Stimulated activated effector memory CD8-positive, alpha-beta T cell treated with anti-CD3 and anti-CD28 coated beads, Interleukin-12 subunit alpha, Interleukin-12 subunit beta, amount 100 ng/mL, for 72 hours (primary cell): ENCODE data around the gene SRBD1.

Experiments used
- ATAC-seq: fragments of 150-1000 bp; cut with Tn5 transposase; 2 replicates; pipeline ENCODE4 v1.10.0; 2021
- DNase-seq, 2 donors: peaks; one replicate each; pipeline ENCODE4 v3.0.0; 2021 to 2022; ENCODE audit warnings: low spot score in 2 of 2
- H3K27ac Mint-ChIP-seq: one replicate; pipeline ENCODE4 v1.8.0; 2022; ENCODE audit warnings: mild to moderate bottlenecking, mixed read lengths
- H3K36me3 Mint-ChIP-seq: one replicate; pipeline ENCODE4 v1.8.0; 2022; ENCODE audit warnings: mild to moderate bottlenecking, mixed read lengths
- H3K4me1 Mint-ChIP-seq: one replicate; pipeline ENCODE4 v1.8.0; 2022; ENCODE audit warnings: mixed read lengths
- H3K4me3 Mint-ChIP-seq: one replicate; pipeline ENCODE4 v1.8.0; 2022; ENCODE audit warnings: mild to moderate bottlenecking, mixed read lengths
- H3K9me3 Mint-ChIP-seq: one replicate; pipeline ENCODE4 v1.8.0; 2022; ENCODE audit warnings: mixed read lengths

SRBD1 gene

GRCh38 chr2:45497355-45497754 lies 113.7 kb downstream of the SRBD1 start:
- Mint-ChIP-seq H3K4me1 (peaks cover 31% of the 10 kb centered on the region), H3K9me3 (peaks cover 3% of the 10 kb centered on the region), H3K4me3 (peak overlapping the region; percentile 19), H3K36me3 (no peaks in the 10 kb centered on the region), H3K27ac (no peak overlapping the region)
- peak; percentile 95 for ATAC-seq
- peak; percentile 4 to 57 for DNase-seq

GRCh38 chr2:45496869-45497268 lies 114.2 kb downstream of the SRBD1 start:
- no peak overlapping the region for H3K27ac Mint-ChIP-seq

GRCh38 chr2:45494978-45495293 lies 116.1 kb downstream of the SRBD1 start:
- DNase-seq: no peak
- H3K9me3 Mint-ChIP-seq: no peaks in the 10 kb centered on the region
- H3K36me3 Mint-ChIP-seq: no peaks in the 10 kb centered on the region
- peaks cover 30% of the 10 kb centered on the region for H3K4me1 Mint-ChIP-seq
- ATAC-seq: no peak
- H3K4me3 Mint-ChIP-seq: no peak overlapping the region
- H3K27ac Mint-ChIP-seq: no peak overlapping the region

More at GRCh38 chr2:45496869-45497268, 114.2 kb downstream of the SRBD1 start:
- Mint-ChIP-seq H3K9me3 (peaks cover 3% of the 10 kb centered on the region), H3K4me1 (peaks cover 31% of the 10 kb centered on the region), H3K4me3 (peak overlapping the region; percentile 19), H3K36me3 (no peaks in the 10 kb centered on the region)
- ATAC-seq (peak; percentile 49), DNase-seq (no peak)

GRCh38 chr2:45494275-45494977 lies 116.6 kb downstream of the SRBD1 start:
- no peak overlapping the region for H3K4me3 Mint-ChIP-seq
- DNase-seq (no peak), ATAC-seq (no peak)
- H3K9me3 Mint-ChIP-seq: no peaks in the 10 kb centered on the region
- no peaks in the 10 kb centered on the region for H3K36me3 Mint-ChIP-seq
- H3K4me1 Mint-ChIP-seq: peaks cover 25% of the 10 kb centered on the region
- no peak overlapping the region for H3K27ac Mint-ChIP-seq

- no peaks in the 10 kb centered on the region for H3K9me3 Mint-ChIP-seq
- no peak overlapping the region for H3K27ac Mint-ChIP-seq
- no peak for ATAC-seq
- peaks cover 4% of the 10 kb centered on the region for H3K36me3 Mint-ChIP-seq
- no peak overlapping the region for H3K4me3 Mint-ChIP-seq
- no peak for DNase-seq
- no peaks in the 10 kb centered on the region for H3K4me1 Mint-ChIP-seq
Observed at GRCh38 chr2:45484965-45485364, 126.1 kb downstream of the SRBD1 start.

GRCh38 chr2:45483997-45484396 lies 127.1 kb downstream of the SRBD1 start:
- DNase-seq: no peak
- H3K4me1 Mint-ChIP-seq: no peaks in the 10 kb centered on the region
- peaks cover 4% of the 10 kb centered on the region for H3K36me3 Mint-ChIP-seq
- ATAC-seq: no peak
- H3K4me3 Mint-ChIP-seq: no peak overlapping the region
- no peak overlapping the region for H3K27ac Mint-ChIP-seq
- H3K9me3 Mint-ChIP-seq: no peaks in the 10 kb centered on the region

DNA sequence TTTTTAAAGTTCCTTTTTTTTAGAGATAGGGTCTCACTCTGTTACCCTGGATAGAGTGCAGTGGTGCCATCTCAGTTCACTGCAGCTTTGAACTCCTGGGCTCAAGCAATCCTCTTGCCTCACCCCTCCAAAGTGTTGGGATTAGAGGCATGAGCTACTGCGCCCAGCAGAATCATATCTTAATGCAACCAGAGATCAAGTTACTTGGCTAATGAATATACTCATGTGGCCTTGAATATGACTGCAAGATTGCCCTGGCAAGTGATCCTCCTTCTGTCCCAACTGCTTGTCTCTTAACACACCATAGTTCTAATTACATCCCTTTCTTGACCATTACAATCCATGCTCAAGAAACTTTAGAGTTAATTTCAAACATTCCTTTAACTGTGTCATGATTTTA lies 133.5 kb downstream of the SRBD1 start:
- Mint-ChIP-seq H3K9me3 (no peaks in the 10 kb centered on the region), H3K36me3 (no peaks in the 10 kb centered on the region), H3K4me1 (no peaks in the 10 kb centered on the region), H3K4me3 (no peak overlapping the region), H3K27ac (no peak overlapping the region)
- ATAC-seq (no peak), DNase-seq (no peak)

GRCh38 chr2:45470531-45470930 lies 140.5 kb downstream of the SRBD1 start:
- no peaks in the 10 kb centered on the region for H3K9me3 Mint-ChIP-seq
- ATAC-seq: no peak
- DNase-seq: no peak
- no peak overlapping the region for H3K4me3 Mint-ChIP-seq
- no peaks in the 10 kb centered on the region for H3K4me1 Mint-ChIP-seq
- no peak overlapping the region for H3K27ac Mint-ChIP-seq
- no peaks in the 10 kb centered on the region for H3K36me3 Mint-ChIP-seq

GRCh38 chr2:45469314-45470099 lies 141.6 kb downstream of the SRBD1 start:
- Mint-ChIP-seq H3K27ac (no peak overlapping the region), H3K4me1 (no peaks in the 10 kb centered on the region), H3K9me3 (no peaks in the 10 kb centered on the region), H3K36me3 (no peaks in the 10 kb centered on the region), H3K4me3 (no peak overlapping the region)
- no peak for ATAC-seq
- no peak for DNase-seq

- ATAC-seq (no peak), DNase-seq (no peak)
- Mint-ChIP-seq H3K9me3 (no peaks in the 10 kb centered on the region), H3K36me3 (no peaks in the 10 kb centered on the region), H3K4me1 (no peaks in the 10 kb centered on the region), H3K27ac (no peak overlapping the region), H3K4me3 (no peak overlapping the region)
Observed at GRCh38 chr2:45468279-45468678, 142.8 kb downstream of the SRBD1 start.

DNA sequence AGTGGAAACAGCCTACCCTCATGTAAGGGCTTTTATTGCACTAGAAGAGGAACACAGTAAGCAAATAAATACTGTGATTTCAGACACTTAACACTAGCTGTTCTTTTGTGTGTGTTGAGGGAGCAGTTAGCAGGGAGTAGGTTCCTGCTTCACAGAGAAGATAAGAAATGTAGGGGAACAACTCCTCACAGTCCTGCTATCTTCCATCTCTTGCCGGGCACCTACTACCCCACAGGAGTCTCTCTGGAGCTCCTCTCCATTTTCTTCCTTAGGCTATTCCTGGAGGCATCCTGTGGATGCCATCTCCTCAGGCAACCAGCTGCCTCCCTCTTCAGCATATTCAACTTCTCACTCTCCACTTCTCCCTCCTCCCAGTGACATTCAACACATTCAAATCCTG lies 145.0 kb downstream of the SRBD1 start:
- H3K4me1 Mint-ChIP-seq: no peaks in the 10 kb centered on the region
- no peak overlapping the region for H3K4me3 Mint-ChIP-seq
- no peak for ATAC-seq

DNA sequence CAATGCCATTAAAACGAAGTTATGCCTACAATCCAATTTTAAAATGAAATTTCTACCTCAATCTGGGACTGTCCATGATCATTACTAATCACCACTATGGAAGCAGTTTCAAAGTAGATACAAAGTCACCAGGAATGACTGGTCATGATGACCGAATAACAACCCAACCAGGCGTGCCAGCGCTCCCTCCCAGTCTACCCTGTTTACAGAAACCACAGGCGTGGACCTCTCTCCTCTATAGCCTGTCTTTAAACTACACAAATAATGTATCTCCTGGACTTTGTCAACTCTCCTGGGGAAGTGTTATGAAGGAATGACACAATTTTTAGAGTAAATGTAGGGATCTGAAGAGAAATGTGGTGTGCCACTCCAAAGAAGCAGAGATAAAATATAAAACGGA lies 150.2 kb downstream of the SRBD1 start:
- no peaks in the 10 kb centered on the region for H3K36me3 Mint-ChIP-seq

More for the DNA sequence above, 145.0 kb downstream of the SRBD1 start:
- Mint-ChIP-seq H3K36me3 (no peaks in the 10 kb centered on the region), H3K9me3 (no peaks in the 10 kb centered on the region), H3K27ac (no peak overlapping the region)
- no peak for DNase-seq

GRCh38 chr2:45459860-45460259 lies 151.2 kb downstream of the SRBD1 start:
- Mint-ChIP-seq H3K4me3 (no peak overlapping the region), H3K36me3 (no peaks in the 10 kb centered on the region), H3K9me3 (no peaks in the 10 kb centered on the region), H3K4me1 (no peaks in the 10 kb centered on the region), H3K27ac (peak overlapping the region; percentile 11)
- ATAC-seq: no peak
- DNase-seq: no peak

More for the DNA sequence above, 150.2 kb downstream of the SRBD1 start:
- DNase-seq: no peak
- no peaks in the 10 kb centered on the region for H3K4me1 Mint-ChIP-seq
- no peak overlapping the region for H3K27ac Mint-ChIP-seq
- ATAC-seq: no peak
- H3K9me3 Mint-ChIP-seq: no peaks in the 10 kb centered on the region
- H3K4me3 Mint-ChIP-seq: no peak overlapping the region

DNA sequence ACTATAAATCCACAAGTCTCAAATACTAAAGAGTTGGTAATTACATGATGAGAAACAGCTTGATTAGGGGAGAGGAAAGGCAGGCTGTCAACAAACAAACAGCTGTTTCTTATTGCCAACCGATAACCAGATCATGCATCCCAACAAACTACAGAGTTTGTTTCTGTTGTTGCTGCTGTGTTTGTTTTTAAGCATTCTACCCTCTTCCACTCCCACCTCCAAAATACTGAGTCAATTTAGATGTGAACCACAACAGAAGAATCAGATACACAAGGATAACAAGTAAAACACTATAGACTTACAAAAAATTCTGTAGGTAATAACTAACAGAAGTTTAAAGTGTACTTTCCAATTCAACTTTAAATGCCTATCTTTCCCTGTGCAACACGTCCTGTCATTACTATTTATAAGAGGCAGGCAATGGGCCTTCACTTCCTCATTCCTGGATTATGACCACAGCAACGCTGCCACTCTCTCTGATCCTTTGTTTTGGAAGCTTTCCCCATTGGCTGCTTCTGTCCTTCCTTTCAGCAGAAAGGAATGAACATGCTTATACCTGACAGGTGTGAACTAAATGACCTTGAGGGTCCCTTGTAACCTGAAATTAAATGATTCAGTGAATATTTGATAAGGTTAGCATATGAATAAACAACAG lies 152.0 kb downstream of the SRBD1 start:
- Mint-ChIP-seq H3K36me3 (no peaks in the 10 kb centered on the region), H3K9me3 (no peaks in the 10 kb centered on the region), H3K4me3 (no peak overlapping the region), H3K27ac (peak overlapping the region; percentile 2), H3K4me1 (peaks cover 1% of the 10 kb centered on the region)
- ATAC-seq (no peak), DNase-seq (no peak)

GRCh38 chr2:45457211-45457945 lies 153.7 kb downstream of the SRBD1 start:
- Mint-ChIP-seq H3K4me1 (peaks cover 4% of the 10 kb centered on the region), H3K4me3 (no peak overlapping the region), H3K27ac (no peak overlapping the region), H3K9me3 (no peaks in the 10 kb centered on the region), H3K36me3 (no peaks in the 10 kb centered on the region)
- DNase-seq: no peak
- no peak for ATAC-seq
